ENCODE results near the gene SGCD.

SGCD gene

DNA sequence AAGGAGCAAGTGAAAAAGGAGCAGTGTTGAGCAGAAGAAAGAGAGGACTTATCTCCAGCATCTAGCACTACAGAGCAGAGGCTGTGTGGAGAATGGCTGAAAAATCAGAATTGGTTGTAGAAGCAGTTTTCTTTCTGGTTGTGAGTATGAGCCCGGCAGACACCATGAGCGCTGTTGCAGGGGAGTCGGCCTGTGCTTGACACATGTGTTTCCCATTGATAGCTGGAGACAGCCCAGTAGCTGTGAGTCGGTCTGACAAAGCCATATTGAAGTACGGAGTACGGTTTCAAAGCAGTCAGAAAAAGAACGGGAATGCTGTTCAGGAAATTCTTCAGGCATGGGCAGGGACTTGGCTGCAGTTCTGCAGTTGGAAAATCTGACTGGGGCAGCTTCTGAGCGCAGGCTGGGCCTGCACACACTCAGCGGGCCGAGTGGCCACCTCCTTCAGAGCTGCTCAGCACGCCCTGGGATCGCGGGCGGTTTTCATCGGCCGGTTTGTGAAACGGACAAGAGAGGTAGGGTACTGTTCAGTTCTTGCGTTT is at the start of gene SGCD:
SGCD (plus strand) TSS at position 447 of the 542 bp plus-strand sequence.
- DNase-seq: no peak

- no peak for DNase-seq
These were observed 49.7 kb upstream of the SGCD start for GRCh38 chr5:156277290-156277689.

DNA sequence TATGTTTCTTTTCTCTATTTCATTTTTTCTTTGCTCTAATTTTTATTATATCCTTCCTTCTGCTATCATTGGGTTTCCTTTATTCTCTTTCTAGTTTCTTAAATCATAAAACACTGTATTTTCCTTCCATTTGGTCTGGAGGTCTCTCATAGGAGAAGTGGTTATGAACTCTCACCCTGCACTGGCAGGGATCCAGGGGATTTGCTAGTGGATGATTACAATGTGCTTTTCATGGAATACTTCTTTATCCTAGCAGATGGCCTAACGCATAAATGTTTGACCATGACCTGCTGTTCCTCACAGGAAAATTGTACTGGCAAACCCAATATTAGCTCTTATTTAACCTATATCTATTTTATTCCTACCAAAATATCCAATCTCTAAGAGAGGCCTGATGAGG is 31.5 kb upstream of the SGCD start:
- peak; percentile 4 for DNase-seq

DNA sequence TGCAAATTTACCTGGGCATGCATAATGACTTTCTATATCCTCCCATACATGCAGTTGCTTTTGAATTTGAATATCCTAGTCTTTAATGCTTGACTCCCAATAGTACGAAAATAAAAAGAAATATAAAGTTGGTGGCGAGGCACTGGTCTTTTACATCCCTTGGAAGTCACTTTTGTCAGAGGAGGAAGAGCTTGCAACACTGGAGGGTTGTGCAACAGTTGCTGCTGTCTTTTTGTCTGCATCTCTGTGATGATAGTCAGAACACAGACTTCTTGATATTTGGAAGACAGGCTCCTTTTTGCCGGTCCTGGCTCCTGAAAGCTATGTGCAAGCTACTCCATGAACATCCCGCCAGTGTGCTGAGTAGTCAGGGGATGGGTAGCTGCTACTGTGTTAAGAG is 16.8 kb upstream of the SGCD start:
- no peak for DNase-seq

- DNase-seq: no peak
These were observed 13.9 kb upstream of the SGCD start for GRCh38 chr5:156312897-156313694.

- DNase-seq: no peak
These were observed 12.5 kb upstream of the SGCD start for GRCh38 chr5:156314416-156314815.

DNA sequence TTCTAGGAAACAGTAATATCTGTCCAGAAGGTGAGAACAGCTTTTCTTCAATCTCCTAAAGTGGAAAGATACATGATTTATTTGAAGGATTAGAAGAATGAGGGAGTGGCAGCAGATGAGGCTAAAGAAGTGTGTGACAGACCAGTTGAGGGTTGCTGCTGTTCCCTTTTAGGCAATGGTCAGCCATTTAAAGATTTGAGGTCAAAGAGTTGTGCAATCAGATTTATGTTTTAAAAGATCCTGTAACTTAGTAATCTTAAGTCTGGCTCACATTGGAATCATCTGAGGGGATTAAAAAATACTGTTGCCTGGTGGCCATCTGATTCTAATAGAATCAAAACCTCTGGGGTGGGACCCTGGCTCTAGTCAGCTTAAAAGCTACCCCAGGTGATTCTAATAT is 4.3 kb upstream of the SGCD start:
- no peak for DNase-seq

DNA sequence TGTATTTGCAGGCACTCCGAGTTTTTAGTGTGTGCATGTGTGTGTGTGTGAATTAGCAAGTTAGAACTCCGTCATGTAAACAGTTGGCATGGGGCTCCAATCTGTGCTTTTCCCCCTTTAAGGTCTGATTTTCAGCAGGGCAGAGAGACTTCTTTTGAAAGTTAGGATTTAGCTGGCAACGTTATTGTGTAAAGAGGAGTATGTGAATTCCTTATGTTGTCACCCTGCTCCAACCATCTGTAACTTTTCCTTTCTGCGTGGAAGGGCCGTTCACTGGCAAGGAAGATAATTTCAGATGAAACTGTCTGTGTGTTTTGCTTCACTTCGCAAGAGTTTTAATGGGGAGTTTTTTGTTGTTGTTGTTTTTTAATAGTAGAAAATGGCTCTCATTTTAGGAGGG is 332 bp downstream of the SGCD start:
- no peak for DNase-seq

DNA sequence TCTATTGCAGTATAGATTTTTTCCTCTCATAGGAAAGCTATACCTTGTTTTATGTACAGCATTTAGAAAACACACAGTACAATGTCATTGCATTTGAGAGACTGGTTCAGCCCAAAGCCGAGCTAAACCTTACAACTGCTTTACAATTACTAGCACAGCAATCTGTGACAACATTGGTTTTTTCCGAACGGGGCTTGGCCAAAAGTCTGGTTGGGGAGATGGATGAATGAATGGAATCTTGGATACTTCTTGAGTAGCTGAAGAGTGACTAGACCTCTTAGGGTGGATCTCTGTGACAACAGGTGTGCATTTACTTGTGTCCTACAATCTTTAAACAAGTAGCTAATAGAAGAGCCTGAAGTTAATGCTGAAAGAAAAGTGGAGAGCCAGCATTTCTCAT is 1.2 kb downstream of the SGCD start:
- no peak for DNase-seq

GRCh38 chr5:156328766-156329165 is 1.8 kb downstream of the SGCD start:
- DNase-seq: no peak

GRCh38 chr5:156329171-156329611 is 2.2 kb downstream of the SGCD start:
- no peak for DNase-seq

GRCh38 chr5:156330141-156330870 is 3.3 kb downstream of the SGCD start:
- DNase-seq: no peak

GRCh38 chr5:156331181-156331580 is 4.2 kb downstream of the SGCD start:
- no peak for DNase-seq

DNA sequence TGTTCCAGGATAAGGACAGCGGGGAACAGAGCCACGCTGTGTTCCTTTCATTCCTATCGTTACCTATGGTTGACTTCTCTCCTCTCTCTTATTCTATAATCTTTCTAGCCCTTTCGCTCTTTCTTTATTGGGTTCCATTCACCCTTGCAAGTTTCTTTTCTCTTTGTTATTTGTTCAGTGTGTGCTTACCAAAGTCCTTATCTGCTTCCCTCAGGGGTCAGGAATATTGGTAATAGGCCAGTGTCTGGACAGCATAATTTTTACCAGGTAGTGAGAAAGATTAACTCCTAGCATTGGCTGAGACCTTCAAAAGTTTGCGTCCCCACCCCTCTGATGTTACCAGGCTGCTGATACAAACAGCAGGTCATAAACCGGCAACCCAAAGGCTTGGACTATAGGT is 4.9 kb downstream of the SGCD start:
- DNase-seq: no peak

- no peak for DNase-seq
These were observed 5.3 kb downstream of the SGCD start for GRCh38 chr5:156332245-156332644.

- DNase-seq: no peak
These were observed 12.3 kb downstream of the SGCD start for GRCh38 chr5:156339139-156339841.

- no peak for DNase-seq
These were observed 13.9 kb downstream of the SGCD start for GRCh38 chr5:156340893-156341292.

DNA sequence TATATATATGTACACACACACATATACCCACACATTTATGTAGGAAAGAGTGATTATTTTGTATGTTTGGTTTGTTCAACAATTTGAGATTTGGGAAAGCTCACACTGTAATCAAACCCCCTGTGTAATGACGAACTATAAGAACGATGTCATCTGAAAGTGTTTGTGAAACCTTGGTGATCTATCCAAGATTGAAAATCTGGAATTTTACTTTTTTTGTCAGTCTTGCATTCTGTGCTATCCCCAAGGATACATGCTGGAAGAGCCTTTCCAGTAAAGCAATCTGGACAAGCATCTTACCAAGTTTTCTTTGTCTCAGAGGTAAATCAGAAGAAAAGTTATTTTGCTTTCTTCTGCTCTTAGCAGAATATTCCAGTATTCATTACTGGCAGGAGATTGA is 23.3 kb downstream of the SGCD start:
- no peak for DNase-seq

- DNase-seq: no peak
These were observed 24.5 kb downstream of the SGCD start for GRCh38 chr5:156351423-156351822.

DNA sequence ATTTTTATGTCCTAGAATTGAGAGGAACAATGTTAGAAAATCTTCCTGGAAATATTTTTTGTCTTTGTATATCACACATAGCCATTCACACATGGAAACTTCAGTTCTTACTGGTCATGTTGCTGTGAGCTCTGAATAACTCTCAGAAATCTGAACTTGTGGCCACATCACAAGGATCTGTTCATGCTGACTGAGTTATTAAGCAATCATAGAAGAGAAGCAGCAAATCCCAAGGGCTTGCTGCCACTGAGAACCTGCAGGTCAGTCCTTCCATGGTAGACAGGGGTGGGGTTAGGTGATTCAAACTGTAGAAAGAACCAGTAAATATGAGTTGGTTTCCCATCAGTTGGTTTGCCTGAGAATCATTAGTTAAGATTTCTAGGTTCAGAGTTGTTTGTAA is 27.6 kb downstream of the SGCD start:
- DNase-seq: no peak

- no peak for DNase-seq
These were observed 29.3 kb downstream of the SGCD start for GRCh38 chr5:156356238-156356637.

- DNase-seq: no peak
These were observed 32.5 kb downstream of the SGCD start for GRCh38 chr5:156359476-156359875.

DNA sequence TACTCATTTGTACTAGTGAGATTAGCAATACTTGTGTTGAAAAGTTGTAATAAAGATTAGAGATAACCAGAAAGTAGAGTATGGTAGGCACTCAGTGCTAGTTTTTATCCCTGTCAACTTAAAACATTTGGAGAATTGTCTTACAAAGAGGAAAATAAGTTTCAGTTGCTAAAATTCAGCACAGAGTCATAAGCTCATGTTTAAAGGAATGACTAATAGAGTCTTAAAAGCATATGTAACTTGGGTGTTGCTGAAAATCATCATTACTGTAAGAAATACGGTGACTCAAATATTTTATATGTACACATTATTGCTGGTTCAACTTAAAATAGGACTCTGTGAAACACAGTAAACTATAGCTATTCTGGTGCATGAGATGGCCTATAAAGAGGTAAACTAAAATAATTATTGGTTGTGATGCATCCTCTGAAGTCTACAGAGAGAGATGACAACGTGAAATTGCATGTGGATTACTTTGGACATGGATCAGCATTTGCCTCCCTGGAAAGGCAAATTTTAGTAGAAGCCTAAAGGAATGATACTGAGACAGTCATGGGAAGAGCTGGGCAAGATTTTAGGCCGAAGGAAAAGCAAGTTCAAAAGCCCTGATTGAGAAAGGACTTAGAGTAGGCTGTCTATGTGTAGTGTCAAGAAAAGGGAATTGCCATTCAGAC is 34.6 kb downstream of the SGCD start:
- no peak for DNase-seq
